IMR-90 (cell line): ENCODE results near the gene SHCBP1L. TPM values are rescaled to one million over a fixed set of nuclear protein-coding genes. Genes with fewer than 3 reads are reported as not detected.

Experiments used
- ATAC-seq: fragments of 200-7000 bp; cut with Tn5 transposase; 2 replicates; pipeline ENCODE4 v1.9.1; 2020; ENCODE audit warnings: low read depth, mild to moderate bottlenecking, moderate library complexity
- BruUV-seq: library from RNA; stranded (reverse); fragments of 400-500 nt; replicated peaks from 2 replicates; lab custom pipeline; 2021; lab: Mats Ljungman, UMichigan
- CTCF ChIA-PET: fragments of 300-600 bp; formaldehyde crosslinking; extraction: SDS; loops from one replicate; lab custom pipeline; 2021; ENCODE audit warnings: antibody characterized with exemption; lab: Yijun Ruan, JAX
- POLR2A ChIA-PET: fragments of 300-600 bp; sonication (Branson Sonifier 250); formaldehyde crosslinking; loops from one replicate; lab custom pipeline; 2022; ENCODE audit warnings: antibody characterized with exemption; ENCODE audit not compliant: unreplicated experiment; lab: Charles Lee
- DNase-seq: peaks from one replicate; pipeline ENCODE4 v3.0.0; 2013
- H2AFZ ChIP-seq: replicated peaks from 2 replicates; pipeline ENCODE3; 2013; ENCODE audit warnings: low read length, mild to moderate bottlenecking; ENCODE audit not compliant: poor library complexity
- H2AK5ac ChIP-seq: 2 replicates; pipeline ENCODE4 v1.6.1; 2013; ENCODE audit warnings: low read depth, low read length, inconsistent platforms
- H2AK9ac ChIP-seq: replicated peaks from 2 replicates; pipeline ENCODE3; 2013; ENCODE audit warnings: mild to moderate bottlenecking, low read depth, low read length, moderate library complexity; ENCODE audit not compliant: poor library complexity
- H2BK120ac ChIP-seq: 2 replicates; pipeline ENCODE4 v1.6.1; 2013; ENCODE audit warnings: low read depth, low read length, inconsistent platforms
- H2BK15ac ChIP-seq: 3 replicates; pipeline ENCODE4 v1.6.1; 2013; ENCODE audit warnings: low read depth, low read length, inconsistent platforms
- H2BK20ac ChIP-seq: 2 replicates; pipeline ENCODE4 v1.6.1; 2013; ENCODE audit warnings: low read depth, mild to moderate bottlenecking, inconsistent platforms, low read length, moderate library complexity
- H2BK5ac ChIP-seq: 2 replicates; pipeline ENCODE4 v1.6.1; 2013; ENCODE audit warnings: mild to moderate bottlenecking, low read depth, low read length, inconsistent platforms; ENCODE audit not compliant: poor library complexity, severe bottlenecking
- H3K14ac ChIP-seq: replicated peaks from 2 replicates; pipeline ENCODE4 v1.6.1; 2013; ENCODE audit warnings: low read depth, low read length, inconsistent platforms
- H3K18ac ChIP-seq: 2 replicates; pipeline ENCODE4 v1.6.1; 2013; ENCODE audit warnings: low read depth, low read length, control low read depth
- H3K23ac ChIP-seq: 2 replicates; pipeline ENCODE4 v1.6.1; 2013; ENCODE audit warnings: low read depth, low read length, inconsistent platforms
- H3K27ac ChIP-seq: 2 replicates; pipeline ENCODE4 v1.5.1; 2013; ENCODE audit warnings: mild to moderate bottlenecking, control low read depth, low read length; ENCODE audit not compliant: insufficient read depth
- H3K27me3 ChIP-seq: 2 replicates; pipeline ENCODE4 v1.6.1; 2013; ENCODE audit warnings: low read length; ENCODE audit not compliant: control insufficient read depth, insufficient read depth
- H3K36me3 ChIP-seq: 2 replicates; pipeline ENCODE4 v1.6.1; 2013; ENCODE audit warnings: low read length, mixed read lengths; ENCODE audit not compliant: control insufficient read depth, insufficient read depth
- H3K4ac ChIP-seq: 2 replicates; pipeline ENCODE4 v1.6.1; 2013; ENCODE audit warnings: low read depth, low read length, inconsistent platforms
- H3K4me1 ChIP-seq: 2 replicates; pipeline ENCODE4 v1.6.1; 2013; ENCODE audit warnings: low read length, mixed read lengths; ENCODE audit not compliant: control insufficient read depth, insufficient read depth
- H3K4me2 ChIP-seq: 2 replicates; pipeline ENCODE4 v1.6.1; 2013; ENCODE audit warnings: low read depth, mild to moderate bottlenecking, control low read depth, low read length, moderate library complexity
- H3K4me3 ChIP-seq: 2 replicates; pipeline ENCODE4 v1.5.1; 2013; ENCODE audit warnings: low read depth, mild to moderate bottlenecking, control low read depth, low read length, moderate library complexity; ENCODE audit not compliant: insufficient read depth
- H3K56ac ChIP-seq: 2 replicates; pipeline ENCODE4 v1.6.1; 2013; ENCODE audit warnings: low read length, inconsistent platforms; ENCODE audit not compliant: insufficient read depth; ENCODE audit errors: extremely low read depth
- H3K79me1 ChIP-seq, 2 experiments: 2 replicates each; pipeline ENCODE4 v1.6.1; 2013; ENCODE audit warnings: low read length in 2 of 2, inconsistent platforms in 1 of 2, low read depth in 1 of 2
- H3K9ac ChIP-seq: 2 replicates; pipeline ENCODE4 v1.6.1; 2013; ENCODE audit warnings: low read depth, low read length, control low read depth
- H3K9me1 ChIP-seq: 2 replicates; pipeline ENCODE4 v1.6.1; 2013; ENCODE audit warnings: low read length, inconsistent platforms; ENCODE audit not compliant: insufficient read depth
- H3K9me3 ChIP-seq: 2 replicates; pipeline ENCODE4 v1.6.1; 2013; ENCODE audit warnings: low read length; ENCODE audit not compliant: control insufficient read depth, insufficient read depth
- H4K20me1 ChIP-seq: 2 replicates; pipeline ENCODE4 v1.6.1; 2013; ENCODE audit warnings: low read length, inconsistent platforms; ENCODE audit not compliant: insufficient read depth
- H4K5ac ChIP-seq: 2 replicates; pipeline ENCODE4 v1.6.1; 2013; ENCODE audit warnings: mild to moderate bottlenecking, low read depth, low read length, control low read depth
- H4K8ac ChIP-seq, 2 experiments: 2 replicates each; pipeline ENCODE4 v1.6.1; 2013; ENCODE audit warnings: low read depth in 2 of 2, low read length in 2 of 2, control low read depth in 1 of 2, inconsistent platforms in 1 of 2
- H4K91ac ChIP-seq: 2 replicates; pipeline ENCODE4 v1.6.1; 2013; ENCODE audit warnings: low read depth, low read length, inconsistent platforms; ENCODE audit not compliant: insufficient read depth
- CEBPB ChIP-seq: IDR thresholded peaks from 2 replicates; pipeline ENCODE4 v1.6.1; 2012; ENCODE audit warnings: low read depth, low read length, improper control_type of control experiment
- CHD1 ChIP-seq: IDR thresholded peaks from 2 replicates; pipeline ENCODE4 v1.6.1; 2012; ENCODE audit warnings: low read depth, low read length, improper control_type of control experiment
- ELK1 ChIP-seq: fragments of 150-350 bp; IDR thresholded peaks from 2 replicates; pipeline ENCODE4 v1.6.1; 2016; ENCODE audit warnings: low read depth, mild to moderate bottlenecking, low read length, moderate library complexity, borderline replicate concordance
- FOS ChIP-seq: fragments of 150-350 bp; IDR thresholded peaks from 2 replicates; pipeline ENCODE4 v1.6.1; 2016; ENCODE audit warnings: low read depth, low read length
- MAFK ChIP-seq: IDR thresholded peaks from 2 replicates; pipeline ENCODE4 v1.6.1; 2012; ENCODE audit warnings: low read depth, low read length, improper control_type of control experiment
- MAZ ChIP-seq: IDR thresholded peaks from 2 replicates; pipeline ENCODE4 v1.6.1; 2012; ENCODE audit warnings: low read depth, mild to moderate bottlenecking, low read length, improper control_type of control experiment, moderate library complexity, borderline replicate concordance
- MXI1 ChIP-seq: IDR thresholded peaks from 2 replicates; pipeline ENCODE4 v1.6.1; 2012; ENCODE audit warnings: low read depth, mild to moderate bottlenecking, low read length, moderate library complexity, borderline replicate concordance
- POLR2A ChIP-seq: IDR thresholded peaks from 2 replicates; pipeline ENCODE4 v1.6.1; 2012; ENCODE audit warnings: mild to moderate bottlenecking, low read depth, low read length
- RAD21 ChIP-seq: IDR thresholded peaks from 2 replicates; pipeline ENCODE4 v1.6.1; 2012; ENCODE audit warnings: low read length, improper control_type of control experiment
- RCOR1 ChIP-seq: IDR thresholded peaks from 2 replicates; pipeline ENCODE4 v1.6.1; 2012; ENCODE audit warnings: mild to moderate bottlenecking, low read length, improper control_type of control experiment; ENCODE audit not compliant: insufficient replicate concordance
- RFX5 ChIP-seq: IDR thresholded peaks from 2 replicates; pipeline ENCODE4 v1.8.0; 2012; ENCODE audit warnings: low read depth, mild to moderate bottlenecking, low read length, moderate library complexity
- USF2 ChIP-seq: fragments of 150-350 bp; IDR thresholded peaks from 2 replicates; pipeline ENCODE4 v1.6.1; 2017; ENCODE audit warnings: mild to moderate bottlenecking, antibody characterized with exemption, low read length, low read depth
- WGBS, 2 experiments: methylation state at CpG; one replicate each; pipeline versions ENCODE4 v1.1.5 to v1.1.7; 2013; ENCODE audit warnings: missing lambda C conversion rate in 2 of 2; ENCODE audit not compliant: insufficient read length in 1 of 2; ENCODE audit errors: extremely low coverage in 2 of 2; 5-methylcytosine and 5-hydroxymethylcytosine counted together
- dilution Hi-C: fragments of 300-500 bp; cut with HindIII; formaldehyde crosslinking; loops from one replicate; pipeline ENCODE4 v1.14.3; 2018; ENCODE audit warnings: low sequenced_read_pairs; ENCODE audit not compliant: unreplicated experiment
- in situ Hi-C: fragments of 300-500 bp; cut with MboI; formaldehyde crosslinking; loops from 3 replicates; pipeline ENCODE4 v1.14.3; 2019; ENCODE audit warnings: low sequenced_read_pairs, inconsistent platforms, mixed read lengths
- intact Hi-C: fragments of 100-400 bp; cut with micrococcal nuclease; formaldehyde crosslinking; loops from 2 replicates; pipeline ENCODE4 v1.10.0; 2022
- polyA plus RNA-seq, 3 experiments: library from polyadenylated mRNA; depleted of rRNA; stranded (reverse); fragments of >200 nt; gene quantifications; 2 replicates each; pipeline ENCODE4 v1.2.3, GENCODE V29; 2012; ENCODE audit warnings: low replicate concordance in 1 of 3
- total RNA-seq: library from RNA; depleted of rRNA; stranded (reverse); fragments of >200 nt; gene quantifications from 2 replicates; pipeline ENCODE4 v1.2.3, GENCODE V29; 2012

The SHCBP1L gene
- total and polyA plus RNA-seq, 2 of the 4 experiments (the other 2 are of a cell fraction): not detected

- no peaks in the 10 kb centered on the region for H4K20me1 ChIP-seq
- in situ Hi-C loops: no loop called here
- H4K8ac ChIP-seq: 0 out of 4 replicates have a peak overlapping the region, but pooled peaks of 1 of the 2 experiments have one; percentile 28
- peak; percentile 83 for ATAC-seq
- H2AFZ ChIP-seq: no peak overlapping the region
- no peak overlapping the region for H3K4me3 ChIP-seq
- no peak overlapping the region for H3K56ac ChIP-seq
- no peak overlapping the region for H3K9ac ChIP-seq
- H4K91ac ChIP-seq: no peak overlapping the region
- WGBS, 2 experiments: no CpG with 5 or more reads among the region's 2 CpGs
- no peaks in the 10 kb centered on the region for H3K9me3 ChIP-seq
- peaks cover 7% of the 10 kb centered on the region for H3K4me1 ChIP-seq
- no peak overlapping the region for H3K27ac ChIP-seq
- H3K79me1 ChIP-seq: no peaks in the 10 kb centered on the region
- no peak overlapping the region for H3K14ac ChIP-seq
- H2BK120ac ChIP-seq: no peak overlapping the region
- H3K4ac ChIP-seq: no peak overlapping the region
- no peak for TF ChIP-seq FOS
- TF ChIP-seq MXI1: no peak
- no peak for TF ChIP-seq USF2
- no peak for TF ChIP-seq MAFK
- no peak for TF ChIP-seq RCOR1
- no peak for TF ChIP-seq ELK1
- TF ChIP-seq RAD21: no peak
- no peak for TF ChIP-seq CEBPB
- no peak for TF ChIP-seq RFX5
- TF ChIP-seq CHD1: no peak
- no peak for TF ChIP-seq POLR2A
- no peak for TF ChIP-seq MAZ
- H3K4me2 ChIP-seq: peak overlapping the region; percentile 56; the same call in 1 of the 2 replicates
- no peak overlapping the region for H2AK5ac ChIP-seq
- H2BK20ac ChIP-seq: no peak overlapping the region
- no peaks in the 10 kb centered on the region for H3K27me3 ChIP-seq
- H3K18ac ChIP-seq: no peak overlapping the region
- intact Hi-C loops: loop anchor here (5.0 kb wide), 1 partner anchor 150 kb away; no protein-coding TSS in a partner anchor
- no peaks in the 10 kb centered on the region for H3K9me1 ChIP-seq
- ChIA-PET POLR2A (no interaction called here), CTCF (interaction anchor here (1.0 kb wide), 1 partner anchor 14 kb away, joined by 3 read pairs; no protein-coding TSS in a partner anchor)
- dilution Hi-C loops: no loop called here
- H2BK15ac ChIP-seq: no peak overlapping the region
- peak; percentile 74 for DNase-seq
- peak overlapping the region; percentile 79 for H2BK5ac ChIP-seq
- BruUV-seq: no TSS peak
- no peak overlapping the region for H2AK9ac ChIP-seq
- H3K23ac ChIP-seq: no peak overlapping the region
- H3K36me3 ChIP-seq: no peaks in the 10 kb centered on the region
- H4K5ac ChIP-seq: no peak overlapping the region
Measured at GRCh38 chr1:182977480-182977879, 24.5 kb upstream of the SHCBP1L start.
